ENCODE data around the gene GBP7. TPM values are rescaled to one million over a fixed set of nuclear protein-coding genes. Genes with fewer than 3 reads are reported as not detected.

GBP7 gene
- total RNA-seq, 4 donors from 2014 or later, result not detected

DNA sequence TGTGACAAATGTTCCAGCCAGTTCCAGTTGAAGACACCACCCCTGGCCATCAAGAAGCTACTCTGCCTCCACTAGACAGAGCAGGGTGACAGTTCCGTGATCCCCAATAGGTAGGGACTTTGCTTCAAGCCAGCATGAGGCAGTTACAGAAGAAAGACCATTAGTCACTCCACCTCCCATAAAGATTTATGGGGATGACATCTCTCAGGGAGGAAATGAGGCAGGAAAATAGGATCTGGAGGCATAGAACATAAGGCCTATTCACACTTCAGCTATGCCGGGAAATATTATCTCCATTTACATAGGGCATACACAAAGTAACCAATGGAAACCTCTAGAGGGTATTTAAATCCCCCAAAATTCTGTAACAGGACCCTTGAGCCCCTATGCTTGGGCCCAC lies 3.5 kb upstream of the GBP7 start:
- DNase-seq, result no peak
- no peak overlapping the region for H3K4me3 ChIP-seq
- H3K27me3 ChIP-seq, result no peaks in the 10 kb centered on the region
- no peak overlapping the region for H3K27ac ChIP-seq
- no peaks in the 10 kb centered on the region for H3K4me1 ChIP-seq
- H3K36me3 ChIP-seq, result peaks cover 0 to 7% (median 0%) of the 10 kb centered on the region in 3 donors
- no peaks in the 10 kb centered on the region for H3K9me3 ChIP-seq
- TF ChIP-seq, protein P1, sequence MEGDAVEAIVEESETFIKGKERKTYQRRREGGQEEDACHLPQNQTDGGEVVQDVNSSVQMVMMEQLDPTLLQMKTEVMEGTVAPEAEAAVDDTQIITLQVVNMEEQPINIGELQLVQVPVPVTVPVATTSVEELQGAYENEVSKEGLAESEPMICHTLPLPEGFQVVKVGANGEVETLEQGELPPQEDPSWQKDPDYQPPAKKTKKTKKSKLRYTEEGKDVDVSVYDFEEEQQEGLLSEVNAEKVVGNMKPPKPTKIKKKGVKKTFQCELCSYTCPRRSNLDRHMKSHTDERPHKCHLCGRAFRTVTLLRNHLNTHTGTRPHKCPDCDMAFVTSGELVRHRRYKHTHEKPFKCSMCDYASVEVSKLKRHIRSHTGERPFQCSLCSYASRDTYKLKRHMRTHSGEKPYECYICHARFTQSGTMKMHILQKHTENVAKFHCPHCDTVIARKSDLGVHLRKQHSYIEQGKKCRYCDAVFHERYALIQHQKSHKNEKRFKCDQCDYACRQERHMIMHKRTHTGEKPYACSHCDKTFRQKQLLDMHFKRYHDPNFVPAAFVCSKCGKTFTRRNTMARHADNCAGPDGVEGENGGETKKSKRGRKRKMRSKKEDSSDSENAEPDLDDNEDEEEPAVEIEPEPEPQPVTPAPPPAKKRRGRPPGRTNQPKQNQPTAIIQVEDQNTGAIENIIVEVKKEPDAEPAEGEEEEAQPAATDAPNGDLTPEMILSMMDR (IDR thresholded peaks at IDR 0.05), result no peak
- no peak for TF ChIP-seq POLR2A (IDR thresholded peaks at IDR 0.05)

- Histone ChIP-seq H3K36me3 (no peaks in the 10 kb centered on the region), H3K9me3 (no peaks in the 10 kb centered on the region), H3K27ac (no peak overlapping the region), H3K4me3 (no peak overlapping the region), H3K4me1 (no peaks in the 10 kb centered on the region), H3K27me3 (no peaks in the 10 kb centered on the region)
- no peak for DNase-seq
- TF ChIP-seq, protein P1 (IDR thresholded peaks at IDR 0.05), result no peak
- no peak for TF ChIP-seq POLR2A (IDR thresholded peaks at IDR 0.05)
These were observed 1.2 kb upstream of the GBP7 start for GRCh38 chr1:89176971-89177370.

GRCh38 chr1:89174491-89174890 lies 1.3 kb downstream of the GBP7 start:
- H3K4me1 ChIP-seq, result no peaks in the 10 kb centered on the region
- H3K9me3 ChIP-seq, result no peaks in the 10 kb centered on the region
- no peak overlapping the region for H3K4me3 ChIP-seq
- H3K27ac ChIP-seq, result no peak overlapping the region
- H3K36me3 ChIP-seq, result no peaks in the 10 kb centered on the region
- DNase-seq, result no peak
- TF ChIP-seq POLR2A (IDR thresholded peaks at IDR 0.05), result no peak
- TF ChIP-seq, protein P1 (IDR thresholded peaks at IDR 0.05), result no peak
- H3K27me3 ChIP-seq, result no peaks in the 10 kb centered on the region

DNA sequence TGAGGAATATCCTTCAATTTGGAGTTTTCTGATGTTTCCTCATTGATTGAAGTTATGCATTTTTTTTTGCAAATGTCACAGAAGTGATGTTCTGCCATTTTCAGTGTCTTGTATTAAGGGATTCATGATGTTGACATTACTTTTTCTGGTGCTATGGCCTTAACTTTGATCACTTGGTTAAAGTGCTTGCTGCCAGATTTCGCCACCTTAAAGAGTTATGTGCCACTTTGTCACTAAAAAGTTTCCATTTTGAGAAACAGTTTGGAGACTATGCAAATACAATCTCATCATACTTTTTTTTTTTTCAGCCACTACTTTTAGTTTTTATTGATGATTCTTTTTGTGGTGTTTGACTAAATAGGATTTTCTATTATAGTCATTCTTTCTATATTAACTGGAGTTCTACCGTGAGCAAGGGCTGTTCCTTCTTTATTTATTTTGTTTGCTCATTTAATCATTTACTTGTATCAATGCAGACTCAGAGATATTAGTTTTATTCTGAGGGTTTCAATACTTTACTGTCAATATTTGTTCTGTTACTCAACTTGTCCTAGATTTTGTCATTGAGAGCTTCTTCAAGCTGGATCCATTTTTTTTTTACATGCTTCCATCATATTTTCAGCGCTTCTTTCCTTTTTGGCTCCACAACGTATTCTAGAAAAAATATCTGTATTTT lies 3.2 kb downstream of the GBP7 start:
- Histone ChIP-seq H3K27me3 (no peaks in the 10 kb centered on the region), H3K4me3 (no peak overlapping the region), H3K36me3 (no peaks in the 10 kb centered on the region), H3K27ac (no peak overlapping the region), H3K9me3 (no peaks in the 10 kb centered on the region), H3K4me1 (no peaks in the 10 kb centered on the region)
- no peak for TF ChIP-seq POLR2A (IDR thresholded peaks at IDR 0.05)
- TF ChIP-seq, protein P1 (IDR thresholded peaks at IDR 0.05), result no peak
- no peak for DNase-seq

- Histone ChIP-seq H3K4me3 (no peak overlapping the region), H3K4me1 (no peaks in the 10 kb centered on the region), H3K36me3 (no peaks in the 10 kb centered on the region), H3K9me3 (no peaks in the 10 kb centered on the region), H3K27me3 (no peaks in the 10 kb centered on the region), H3K27ac (no peak overlapping the region)
- no peak for DNase-seq
- TF ChIP-seq, protein P1 (IDR thresholded peaks at IDR 0.05), result no peak
- TF ChIP-seq POLR2A (IDR thresholded peaks at IDR 0.05), result no peak
These were observed 4.8 kb downstream of the GBP7 start for GRCh38 chr1:89171067-89171438.

All from Peyer's patch (tissue), 4 donors.